ENCODE data around the gene BANP.
"Not testable (repeated sequence)": the region's sequence is repeated elsewhere in the genome, so short reads cannot be mapped to it uniquely, and the experiment has no call there.

GRCh38 chr16:88033003-88033740 is 81.9 kb downstream of the BANP start:
- not testable (repeated sequence) for TF ChIP-seq POLR2A (IDR thresholded peaks at IDR 0.05; ENCODE audit: control extremely low read depth in 1 of 2, low read depth in 2 of 2, low read length in 2 of 2); YY1 (IDR thresholded peaks at IDR 0.05; ENCODE audit: low read depth, low read length); EGR1 (IDR thresholded peaks at IDR 0.05; ENCODE audit: borderline replicate concordance, low read depth, low read length)
